ENCODE measurements around the gene SOCS7. TPM values are rescaled to one million over a fixed set of nuclear protein-coding genes. Genes with fewer than 3 reads are reported as not detected.

The SOCS7 gene
- total and polyA plus RNA-seq, 8 donors: 5.5 to 24.0 (median 17.5) TPM

- WGBS, 2 donors: 56 to 68% methylated on average over 5 of the region's 5 CpGs
- FAIRE-seq (no peak), DNase-seq (no peak), ATAC-seq (peak in 1 of 4 donors; percentile 33)
- peaks cover 0 to 11% (median 0%) of the 10 kb centered on the region in 3 donors for H3K36me3 ChIP-seq
- H3K4me1 ChIP-seq: no peaks in the 10 kb centered on the region
- no peaks in the 10 kb centered on the region for H3K9me3 ChIP-seq
- no peak for TF ChIP-seq CTCF (IDR thresholded peaks at IDR 0.05)
- no peaks in the 10 kb centered on the region for H3K27me3 ChIP-seq
- H3K27ac ChIP-seq: no peak overlapping the region
- intact Hi-C loops (cut with DNase I): no loop called here
- no peak overlapping the region for H3K4me3 ChIP-seq
These were observed 26.3 kb upstream of the SOCS7 start for GRCh38 chr17:38325221-38325851.

- no peaks in the 10 kb centered on the region for H3K27me3 ChIP-seq
- no peaks in the 10 kb centered on the region for H3K36me3 ChIP-seq
- DNase-seq (no peak), ATAC-seq (peak in 2 of 4 donors; percentile 56 to 70), FAIRE-seq (no peak)
- 56 to 70% methylated on average over 8 of the region's 8 CpGs for WGBS, 2 donors
- no peak overlapping the region for H3K27ac ChIP-seq
- no peak for TF ChIP-seq CTCF (IDR thresholded peaks at IDR 0.05)
- no peaks in the 10 kb centered on the region for H3K4me1 ChIP-seq
- no peaks in the 10 kb centered on the region for H3K9me3 ChIP-seq
- intact Hi-C loops (cut with DNase I): no loop called here
- no peak overlapping the region for H3K4me3 ChIP-seq
These were observed 24.4 kb upstream of the SOCS7 start for GRCh38 chr17:38326996-38327792.

GRCh38 chr17:38327936-38328335, 23.7 kb upstream of the SOCS7 start:
- Histone ChIP-seq H3K4me1 (no peaks in the 10 kb centered on the region), H3K4me3 (no peak overlapping the region), H3K9me3 (no peaks in the 10 kb centered on the region), H3K36me3 (no peaks in the 10 kb centered on the region), H3K27me3 (no peaks in the 10 kb centered on the region), H3K27ac (no peak overlapping the region)
- no peak for FAIRE-seq
- intact Hi-C loops (cut with DNase I): no loop called here
- ATAC-seq: no peak
- WGBS, 2 donors: 33 to 40% methylated on average over 1 of the region's 1 CpG
- DNase-seq: no peak
- TF ChIP-seq CTCF (IDR thresholded peaks at IDR 0.05): no peak

GRCh38 chr17:38328620-38329019, 23.0 kb upstream of the SOCS7 start:
- no peaks in the 10 kb centered on the region for H3K9me3 ChIP-seq
- H3K27me3 ChIP-seq: no peaks in the 10 kb centered on the region
- ATAC-seq (no peak), DNase-seq (no peak), FAIRE-seq (no peak)
- no peak overlapping the region for H3K27ac ChIP-seq
- no peak for TF ChIP-seq CTCF (IDR thresholded peaks at IDR 0.05)
- H3K4me1 ChIP-seq: no peaks in the 10 kb centered on the region
- intact Hi-C loops (cut with DNase I): no loop called here
- H3K4me3 ChIP-seq: no peak overlapping the region
- H3K36me3 ChIP-seq: no peaks in the 10 kb centered on the region
- WGBS, 2 donors: 46 to 66% methylated on average over 7 of the region's 7 CpGs

GRCh38 chr17:38329284-38329683, 22.4 kb upstream of the SOCS7 start:
- no peak overlapping the region for H3K4me3 ChIP-seq
- H3K27ac ChIP-seq: no peak overlapping the region
- DNase-seq (no peak), FAIRE-seq (no peak), ATAC-seq (no peak)
- no peaks in the 10 kb centered on the region for H3K4me1 ChIP-seq
- H3K9me3 ChIP-seq: no peaks in the 10 kb centered on the region
- no peak for TF ChIP-seq CTCF (IDR thresholded peaks at IDR 0.05)
- intact Hi-C loops (cut with DNase I): no loop called here
- no peaks in the 10 kb centered on the region for H3K36me3 ChIP-seq
- no peaks in the 10 kb centered on the region for H3K27me3 ChIP-seq
- WGBS, 2 donors: 65 to 70% methylated on average over 7 of the region's 7 CpGs
